Ovary (tissue), 9 donors: Measurements from ENCODE around the gene BTBD10. TPM values are rescaled to one million over a fixed set of nuclear protein-coding genes. Genes with fewer than 3 reads are reported as not detected.
"Not testable (repeated sequence)": the region's sequence is repeated elsewhere in the genome, so short reads cannot be mapped to it uniquely, and the experiment has no call there.

Experiments
- DNase-seq, 5 donors: peaks; one replicate each; pipeline ENCODE4 v3.0.0-alpha.2; 2019 to 2020
- H3K27ac ChIP-seq, 2 donors: fragments of 200-600 bp; one replicate each; pipeline versions ENCODE4 v1.5.1 to v1.8.0; 2019 to 2022
- H3K27me3 ChIP-seq: fragments of 200-600 bp; one replicate; pipeline ENCODE4 v1.8.0; 2022
- H3K36me3 ChIP-seq: fragments of 200-600 bp; sonication (generic); one replicate; pipeline ENCODE4 v1.5.1; 2019
- H3K4me1 ChIP-seq: one replicate; pipeline ENCODE4 v1.8.1; 2013; ENCODE audit warnings: mild to moderate bottlenecking, moderate library complexity; ENCODE audit not compliant: insufficient read depth
- H3K4me3 ChIP-seq: fragments of 200-600 bp; sonication (generic); one replicate; pipeline ENCODE4 v1.5.1; 2017
- H3K9me3 ChIP-seq, 2 donors: fragments of 200-600 bp in 1 of 2; sonication (generic) in 1 of 2; one replicate each; pipeline versions ENCODE4 v1.5.1 to v1.8.1; 2013 to 2019; ENCODE audit warnings: mild to moderate bottlenecking in 1 of 2, moderate library complexity in 1 of 2
- EP300 ChIP-seq: sonication (generic); formaldehyde crosslinking; IDR thresholded peaks from one replicate; pipeline ENCODE4 v1.6.1; 2017; ENCODE audit warnings: antibody characterized with exemption
- POLR2A ChIP-seq: fragments of 450-650 bp; IDR thresholded peaks from one replicate; pipeline ENCODE4 v1.6.1; 2017; ENCODE audit warnings: antibody characterized with exemption, mild to moderate bottlenecking, moderate library complexity
- WGBS, 3 donors: extraction: QIAGEN DNeasy Blood & Tissue Kit in 1 of 3; methylation state at CpG; one replicate each; pipeline versions ENCODE4 v1.1.5 to v1.1.7; 2013 to 2017; 5-methylcytosine and 5-hydroxymethylcytosine counted together
- intact Hi-C, 4 donors: fragments of 100-400 bp; cut with DNase I; formaldehyde crosslinking; loops; one replicate each; pipeline versions ENCODE4 v1.11.0 to v1.15.1; 2022 to 2023
- polyA plus RNA-seq, 2 donors: library from polyadenylated mRNA; stranded (reverse); fragments of 200-250 nt in 1 of 2; fragments of 350-450 nt in 1 of 2; fragmentation: Illumina TruSeq in 1 of 2; extraction: RNeasy Lipid Tissue Mini Kit (QIAGEN cat#74804) in 1 of 2; gene quantifications; one replicate each; pipeline ENCODE4 v1.2.3, GENCODE V29; 2013 to 2014
- total RNA-seq, 7 donors: library from RNA; depleted of rRNA in 2 of 7; stranded (reverse); fragments of >200 nt in 2 of 7; fragmentation: NEBNext Ultra II Directional in 3 of 7; extraction: Animal tissue kit (Norgen Biotek cat#: 25700) in 3 of 7; gene quantifications; one replicate each; pipeline versions ENCODE4 v1.1.0 to v1.2.4, GENCODE V29; 2016 to 2023
- TF ChIP-seq, protein P1 (sequence below), 3 donors: fragments of 450-650 bp in 2 of 3; fragments of 200-600 bp in 1 of 3; IDR thresholded peaks; one replicate each; pipeline versions ENCODE4 v1.5.1 to v1.8.0; 2016 to 2022; ENCODE audit warnings: antibody characterized with exemption in 3 of 3, mild to moderate bottlenecking in 1 of 3
- donor health status: DM: no; HTN: no; CAD: no; lungs with moderate emphysema.
- donor health status: DM: no; HTN: no; CAD: no.
- donor health status: Bipolar disorder and iron deficiency.
- donor health status: DM: yes; HTN: yes; CAD: no.
- donor health status: DM: no; HTN: no; CAD: no.
- donor health status: DM: yes; HTN: yes; CAD: no.

The BTBD10 gene
- total and polyA plus RNA-seq, 9 donors: 14.8 to 31.4 (median 25.0) TPM

DNA sequence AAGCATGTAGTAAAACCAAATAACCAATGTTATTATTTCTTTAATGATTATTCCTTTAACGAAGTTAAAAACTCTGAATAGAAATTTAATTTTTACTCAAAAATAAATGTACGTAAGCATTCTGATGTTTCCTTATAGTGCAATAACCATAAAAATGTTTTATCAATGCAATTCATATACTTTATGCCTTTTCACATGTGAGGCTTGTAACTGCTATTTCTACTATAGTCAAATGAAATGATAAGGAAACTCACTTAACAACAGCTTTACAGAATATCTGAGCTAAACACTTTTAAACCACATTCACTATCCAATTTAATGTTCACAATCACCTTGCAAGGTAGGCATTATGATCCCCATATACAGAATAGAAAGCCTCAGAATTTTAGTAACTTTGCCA is 17.4 kb downstream of the BTBD10 start:
- Histone ChIP-seq H3K36me3 (no peaks in the 10 kb centered on the region), H3K9me3 (no peaks in the 10 kb centered on the region), H3K4me1 (no peaks in the 10 kb centered on the region), H3K4me3 (no peak overlapping the region), H3K27me3 (no peaks in the 10 kb centered on the region), H3K27ac (no peak overlapping the region)
- TF ChIP-seq POLR2A (no peak), EP300 (no peak)
- no peak for DNase-seq
- WGBS, 3 donors: 90 to 93% (median 90%) methylated on average over 2 of the region's 2 CpGs
- intact Hi-C loops: no loop called here

DNA sequence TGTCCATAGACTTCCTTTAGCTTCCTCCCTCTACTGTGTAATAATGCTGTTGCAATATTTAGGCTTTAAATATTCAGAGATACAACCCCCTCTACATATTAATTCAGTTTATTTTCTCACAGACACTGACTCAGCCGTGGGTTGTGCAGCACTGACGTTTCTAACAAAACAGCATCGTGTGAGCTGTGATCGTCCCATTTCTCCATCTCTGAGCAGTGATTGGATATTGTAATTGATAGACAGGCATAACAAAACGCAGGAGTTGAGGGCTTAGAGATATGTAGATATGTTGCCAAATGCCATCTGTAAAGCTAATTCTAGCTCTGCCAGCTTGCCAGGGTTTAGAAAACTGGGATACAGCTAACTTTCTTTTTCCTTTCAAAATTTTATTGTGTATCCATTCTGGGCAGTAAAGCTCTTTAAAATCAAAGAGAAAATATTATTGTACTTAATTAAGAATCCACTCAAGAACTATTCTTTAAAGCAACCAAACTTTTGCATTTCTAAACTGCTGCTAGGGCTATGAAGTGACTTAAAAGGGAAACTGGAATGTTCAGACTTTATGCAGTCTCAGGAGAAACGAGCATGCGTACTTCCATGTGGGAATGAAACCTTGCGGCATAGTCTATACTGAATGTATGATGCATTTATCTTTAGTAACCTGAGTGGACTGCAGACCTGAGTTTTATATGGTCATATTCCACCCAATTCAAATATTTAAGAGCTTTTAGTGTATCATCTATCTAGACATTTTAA is 22.7 kb downstream of the BTBD10 start:
- peak in 2 of 5 donors; percentile 22 to 53 for DNase-seq
- TF ChIP-seq POLR2A (no peak), EP300 (no peak)
- TF ChIP-seq, protein P1, sequence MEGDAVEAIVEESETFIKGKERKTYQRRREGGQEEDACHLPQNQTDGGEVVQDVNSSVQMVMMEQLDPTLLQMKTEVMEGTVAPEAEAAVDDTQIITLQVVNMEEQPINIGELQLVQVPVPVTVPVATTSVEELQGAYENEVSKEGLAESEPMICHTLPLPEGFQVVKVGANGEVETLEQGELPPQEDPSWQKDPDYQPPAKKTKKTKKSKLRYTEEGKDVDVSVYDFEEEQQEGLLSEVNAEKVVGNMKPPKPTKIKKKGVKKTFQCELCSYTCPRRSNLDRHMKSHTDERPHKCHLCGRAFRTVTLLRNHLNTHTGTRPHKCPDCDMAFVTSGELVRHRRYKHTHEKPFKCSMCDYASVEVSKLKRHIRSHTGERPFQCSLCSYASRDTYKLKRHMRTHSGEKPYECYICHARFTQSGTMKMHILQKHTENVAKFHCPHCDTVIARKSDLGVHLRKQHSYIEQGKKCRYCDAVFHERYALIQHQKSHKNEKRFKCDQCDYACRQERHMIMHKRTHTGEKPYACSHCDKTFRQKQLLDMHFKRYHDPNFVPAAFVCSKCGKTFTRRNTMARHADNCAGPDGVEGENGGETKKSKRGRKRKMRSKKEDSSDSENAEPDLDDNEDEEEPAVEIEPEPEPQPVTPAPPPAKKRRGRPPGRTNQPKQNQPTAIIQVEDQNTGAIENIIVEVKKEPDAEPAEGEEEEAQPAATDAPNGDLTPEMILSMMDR (IDR thresholded peaks at IDR 0.05): no peak
- 13 to 17% (median 13%) methylated on average over 8 of the region's 8 CpGs for WGBS, 3 donors
- H3K4me1 ChIP-seq: peaks cover 1% of the 10 kb centered on the region
- no peaks in the 10 kb centered on the region for H3K27me3 ChIP-seq
- intact Hi-C loops: no loop called here
- no peak overlapping the region for H3K4me3 ChIP-seq
- no peak overlapping the region for H3K27ac ChIP-seq
- no peaks in the 10 kb centered on the region for H3K9me3 ChIP-seq
- H3K36me3 ChIP-seq: no peaks in the 10 kb centered on the region

DNA sequence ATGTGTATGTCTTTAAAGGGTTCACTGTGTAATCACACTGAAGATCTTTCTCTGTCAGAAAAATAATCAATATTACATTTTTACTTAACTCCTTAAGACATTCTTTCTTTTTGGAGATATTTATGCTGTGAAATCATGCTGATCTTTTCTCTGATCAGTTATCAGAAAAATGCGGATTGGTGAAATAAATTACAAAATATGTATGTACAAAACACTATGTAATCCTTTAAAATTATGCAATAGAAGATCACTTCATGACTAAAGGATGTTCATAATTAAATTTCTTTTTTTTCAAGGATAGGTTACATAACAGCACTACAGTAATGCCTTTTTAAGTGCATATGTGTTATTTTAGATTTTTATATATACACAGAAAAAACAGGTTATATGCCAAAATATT is 24.7 kb downstream of the BTBD10 start:
- no peak overlapping the region for H3K27ac ChIP-seq
- H3K36me3 ChIP-seq: no peaks in the 10 kb centered on the region
- no peaks in the 10 kb centered on the region for H3K27me3 ChIP-seq
- H3K9me3 ChIP-seq: no peaks in the 10 kb centered on the region
- no peak for DNase-seq
- H3K4me3 ChIP-seq: no peak overlapping the region
- intact Hi-C loops: no loop called here
- H3K4me1 ChIP-seq: peaks cover 1% of the 10 kb centered on the region
- no peak for TF ChIP-seq POLR2A
- TF ChIP-seq EP300: no peak
- TF ChIP-seq, protein P1 (IDR thresholded peaks at IDR 0.05): no peak
- WGBS, 3 donors: 92 to 99% (median 96%) methylated on average over 1 of the region's 1 CpG

DNA sequence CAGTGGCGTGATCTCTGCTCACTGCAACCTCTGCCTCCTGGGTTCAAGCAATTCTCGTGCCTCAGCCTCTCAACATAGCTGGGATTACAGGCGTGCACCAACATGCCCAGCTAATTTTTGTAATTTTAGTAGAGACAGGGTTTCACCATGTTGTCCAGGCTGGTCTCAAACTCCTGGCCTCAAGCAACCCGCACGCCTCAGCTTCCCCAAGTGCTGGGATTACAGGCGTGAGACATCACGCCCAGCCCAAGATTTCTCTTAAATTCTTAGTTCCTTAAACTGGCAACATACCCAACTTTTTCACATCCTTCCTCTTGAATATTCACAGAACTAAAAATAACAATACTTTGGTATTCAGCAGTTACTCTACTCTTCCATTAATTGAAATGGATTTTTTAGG is 26.2 kb downstream of the BTBD10 start:
- intact Hi-C loops, H3K36me3 ChIP-seq, DNase-seq, H3K4me3 ChIP-seq, H3K27me3 ChIP-seq, H3K9me3 ChIP-seq, H3K4me1 ChIP-seq, H3K27ac ChIP-seq: not testable (repeated sequence)
- WGBS, 3 donors: 95 to 97% (median 96%) methylated on average over 7 of the region's 7 CpGs

DNA sequence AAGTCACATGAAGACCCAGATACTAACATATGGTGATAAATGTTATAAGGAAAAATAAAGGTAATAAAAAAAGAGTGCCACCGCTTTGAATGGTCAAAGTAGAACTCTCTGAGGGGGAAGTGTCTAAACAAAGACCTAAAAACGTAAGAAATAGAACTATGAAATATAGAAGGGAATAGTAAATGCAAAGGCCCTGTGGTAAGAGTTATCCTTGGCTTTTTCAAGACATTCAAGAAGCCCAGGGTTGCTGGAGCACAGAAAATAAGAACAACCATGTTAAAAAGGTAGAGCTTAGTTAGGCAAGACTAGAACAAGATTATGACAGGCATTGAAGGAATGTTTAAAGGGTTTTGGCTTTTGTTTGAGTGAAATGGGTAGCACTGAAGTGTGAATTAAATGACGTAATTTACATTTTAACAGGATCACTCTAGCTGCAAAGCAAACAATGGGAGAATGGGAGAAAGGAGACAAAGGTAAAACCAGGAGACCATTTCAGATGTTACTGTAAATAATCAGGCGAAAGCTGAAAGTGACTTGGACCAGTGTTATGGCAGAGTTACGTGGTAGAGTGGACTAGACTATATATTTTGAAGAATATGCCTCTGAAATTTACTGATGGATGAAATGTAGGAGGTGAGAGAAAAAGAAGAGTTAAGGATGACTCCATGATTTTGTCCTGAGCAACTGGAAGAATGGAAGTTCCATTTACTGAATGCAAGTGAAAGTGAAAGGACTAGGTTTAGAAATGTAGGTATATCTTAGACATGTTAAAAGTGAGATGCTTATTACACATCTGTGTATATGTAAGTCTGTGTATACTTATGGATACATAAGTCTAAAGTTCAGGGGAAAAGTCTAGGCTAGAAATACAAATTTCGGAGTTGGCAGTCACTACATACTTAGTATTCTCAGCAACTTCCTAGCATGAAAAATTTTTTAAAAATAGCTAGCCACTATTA is 28.5 kb downstream of the BTBD10 start:
- TF ChIP-seq EP300: no peak
- TF ChIP-seq, protein P1 (IDR thresholded peaks at IDR 0.05): no peak
- TF ChIP-seq POLR2A: no peak
- Histone ChIP-seq H3K4me3 (no peak overlapping the region), H3K36me3 (no peaks in the 10 kb centered on the region), H3K27me3 (no peaks in the 10 kb centered on the region), H3K4me1 (no peaks in the 10 kb centered on the region), H3K9me3 (no peaks in the 10 kb centered on the region), H3K27ac (no peak overlapping the region)
- intact Hi-C loops: no loop called here
- 95 to 96% (median 95%) methylated on average over 6 of the region's 6 CpGs for WGBS, 3 donors
- DNase-seq: no peak
